ENCODE results near the gene SHFL. TPM values are rescaled to one million over a fixed set of nuclear protein-coding genes. Genes with fewer than 3 reads are reported as not detected.

Gene SHFL
- total RNA-seq, 1 experiment from 2014 or later, result 18.5 TPM

DNA sequence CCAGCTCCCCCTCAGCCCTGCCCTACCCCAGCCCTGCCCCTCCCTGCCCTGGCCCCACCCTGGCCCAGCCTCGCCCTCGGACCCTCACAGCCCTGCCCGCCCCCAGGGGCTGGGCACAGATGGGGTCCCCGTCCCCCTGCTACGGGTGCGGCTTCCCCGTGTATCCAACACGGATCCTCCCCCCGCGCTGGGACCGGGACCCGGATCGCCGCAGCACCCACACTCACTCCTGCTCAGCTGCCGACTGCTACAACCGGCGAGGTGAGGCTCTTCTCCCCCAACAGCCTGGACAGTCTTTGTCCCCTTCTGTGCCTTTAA lies 5.2 kb downstream of the SHFL start:
- POLR2A ChIA-PET, result no interaction called here
- Histone ChIP-seq H2AFZ (ENCODE audit: low read depth, low read length, poor library complexity, severe bottlenecking) (no peak overlapping the region), H3K9ac (ENCODE audit: low read length) (no peak overlapping the region), H3K36me3 (ENCODE audit: control insufficient read depth in 1 of 2, insufficient read depth in 2 of 2, low read length in 2 of 2) (no peaks in the 10 kb centered on the region), H3K79me2 (ENCODE audit: insufficient read depth, low read length) (no peaks in the 10 kb centered on the region), H3K27ac (ENCODE audit: low read depth, low read length) (no peak overlapping the region), H3K27me3 (ENCODE audit: insufficient read depth, low read length) (no peaks in the 10 kb centered on the region), H3K4me1 (ENCODE audit: control insufficient read depth in 1 of 2, insufficient read depth in 2 of 2, low read length in 2 of 2) (peaks cover 6 to 15% of the 10 kb centered on the region in 2 experiments), H3K9me3 (ENCODE audit: control insufficient read depth in 1 of 2, insufficient read depth in 1 of 2, low read depth in 1 of 2, low read length in 2 of 2) (no peaks in the 10 kb centered on the region), H3K4me2 (ENCODE audit: low read length) (no peak overlapping the region), H3K9me2 (ENCODE audit: insufficient read depth) (no peaks in the 10 kb centered on the region), H4K20me1 (ENCODE audit: insufficient read depth) (no peaks in the 10 kb centered on the region), H3K4me3 (replicated peaks in 1 of 2; ENCODE audit: low read depth in 1 of 2, low read length in 2 of 2) (no peak overlapping the region)
- DNase-seq (ENCODE audit: low read depth, low spot score) (no peak), ATAC-seq (no peak)
- TF ChIP-seq CBX3 (IDR thresholded peaks at IDR 0.05; ENCODE audit: low read depth) (no peak), MAX (IDR thresholded peaks at IDR 0.05) (no peak), EGR1 (IDR thresholded peaks at IDR 0.05; ENCODE audit: low read depth) (no peak), YY1 (IDR thresholded peaks at IDR 0.05; ENCODE audit: extremely low read depth, insufficient replicate concordance, low read depth, low read length) (no peak), CEBPB (IDR thresholded peaks at IDR 0.05; ENCODE audit: low read depth) (no peak), ZFX (IDR thresholded peaks at IDR 0.05) (no peak), ZBTB33 (IDR thresholded peaks at IDR 0.05; ENCODE audit: extremely low read depth, insufficient replicate concordance, low read length) (no peak), ZNF274 (IDR thresholded peaks at IDR 0.05; ENCODE audit: low read depth, low read length) (no peak), REST (IDR thresholded peaks at IDR 0.05; ENCODE audit: low read depth) (no peak), SP1 (IDR thresholded peaks at IDR 0.05; ENCODE audit: low read depth) (no peak), POLR2A (IDR thresholded peaks at IDR 0.05; ENCODE audit: borderline replicate concordance, extremely low read depth, insufficient read depth, insufficient read length) (no peak), FOSL1 (IDR thresholded peaks at IDR 0.05; ENCODE audit: low read depth) (no peak), EZH2phosphoT487 (IDR thresholded peaks at IDR 0.05; ENCODE audit: borderline replicate concordance) (no peak)
- TF ChIP-seq, protein P1, sequence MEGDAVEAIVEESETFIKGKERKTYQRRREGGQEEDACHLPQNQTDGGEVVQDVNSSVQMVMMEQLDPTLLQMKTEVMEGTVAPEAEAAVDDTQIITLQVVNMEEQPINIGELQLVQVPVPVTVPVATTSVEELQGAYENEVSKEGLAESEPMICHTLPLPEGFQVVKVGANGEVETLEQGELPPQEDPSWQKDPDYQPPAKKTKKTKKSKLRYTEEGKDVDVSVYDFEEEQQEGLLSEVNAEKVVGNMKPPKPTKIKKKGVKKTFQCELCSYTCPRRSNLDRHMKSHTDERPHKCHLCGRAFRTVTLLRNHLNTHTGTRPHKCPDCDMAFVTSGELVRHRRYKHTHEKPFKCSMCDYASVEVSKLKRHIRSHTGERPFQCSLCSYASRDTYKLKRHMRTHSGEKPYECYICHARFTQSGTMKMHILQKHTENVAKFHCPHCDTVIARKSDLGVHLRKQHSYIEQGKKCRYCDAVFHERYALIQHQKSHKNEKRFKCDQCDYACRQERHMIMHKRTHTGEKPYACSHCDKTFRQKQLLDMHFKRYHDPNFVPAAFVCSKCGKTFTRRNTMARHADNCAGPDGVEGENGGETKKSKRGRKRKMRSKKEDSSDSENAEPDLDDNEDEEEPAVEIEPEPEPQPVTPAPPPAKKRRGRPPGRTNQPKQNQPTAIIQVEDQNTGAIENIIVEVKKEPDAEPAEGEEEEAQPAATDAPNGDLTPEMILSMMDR (IDR thresholded peaks at IDR 0.05 in 2 of 3, conservative IDR thresholded peaks at IDR 0.05 in 1 of 3; ENCODE audit: borderline replicate concordance in 1 of 3, insufficient read depth in 1 of 3, low read depth in 2 of 3, low read length in 2 of 3), result no peak
- TF ChIP-seq, protein P2, sequence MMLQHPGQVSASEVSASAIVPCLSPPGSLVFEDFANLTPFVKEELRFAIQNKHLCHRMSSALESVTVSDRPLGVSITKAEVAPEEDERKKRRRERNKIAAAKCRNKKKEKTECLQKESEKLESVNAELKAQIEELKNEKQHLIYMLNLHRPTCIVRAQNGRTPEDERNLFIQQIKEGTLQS (IDR thresholded peaks at IDR 0.05), result no peak
- intact Hi-C loops (cut with micrococcal nuclease), result no loop called here
- BruUV-seq (replicated peaks), result no TSS peak
- CTCF ChIA-PET, result no interaction called here
- RAD21 ChIA-PET (ENCODE audit: low non-redundant PET in 1 of 2, low total read pairs in 2 of 2, uncharacterized antibody in 2 of 2, unreplicated experiment in 2 of 2), result no interaction called here
